Muscle layer of duodenum (tissue), 2 donors: ENCODE measurements around the gene SUGP2.

Source experiments
- H3K27ac ChIP-seq: one replicate; pipeline ENCODE4 v1.7.0; 2013; ENCODE audit warnings: mild to moderate bottlenecking, low read length
- H3K27me3 ChIP-seq: one replicate; pipeline ENCODE4 v1.7.0; 2013; ENCODE audit warnings: low read depth, mild to moderate bottlenecking, control low read depth, low read length
- H3K36me3 ChIP-seq, 2 donors: one replicate each; pipeline ENCODE4 v1.7.0; 2013; ENCODE audit warnings: low read length in 2 of 2, control low read depth in 1 of 2, mild to moderate bottlenecking in 1 of 2; ENCODE audit not compliant: insufficient read depth in 2 of 2, control insufficient read depth in 1 of 2
- H3K4me1 ChIP-seq, 2 donors: one replicate each; pipeline ENCODE4 v1.7.0; 2013; ENCODE audit warnings: low read length in 2 of 2, mild to moderate bottlenecking in 2 of 2, control low read depth in 1 of 2, moderate library complexity in 1 of 2; ENCODE audit not compliant: insufficient read depth in 2 of 2, control insufficient read depth in 1 of 2
- H3K4me3 ChIP-seq, 2 donors: one replicate each; pipeline ENCODE4 v1.7.0; 2013; ENCODE audit warnings: low read length in 2 of 2, low read depth in 1 of 2, mild to moderate bottlenecking in 1 of 2
- H3K9me3 ChIP-seq, 2 donors: one replicate each; pipeline ENCODE4 v1.7.0; 2013; ENCODE audit warnings: low read length in 2 of 2, control low read depth in 1 of 2, mild to moderate bottlenecking in 1 of 2; ENCODE audit not compliant: control insufficient read depth in 1 of 2
- donor health status: healthy.

The SUGP2 gene

GRCh38 chr19:18998276-18998675, 35.0 kb downstream of the SUGP2 start:
- Histone ChIP-seq H3K27ac (no peak overlapping the region), H3K27me3 (no peaks in the 10 kb centered on the region), H3K4me1 (peaks cover 0 to 7% of the 10 kb centered on the region in 2 donors), H3K9me3 (no peaks in the 10 kb centered on the region), H3K36me3 (peaks cover 38 to 57% of the 10 kb centered on the region in 2 donors), H3K4me3 (no peak overlapping the region)

DNA sequence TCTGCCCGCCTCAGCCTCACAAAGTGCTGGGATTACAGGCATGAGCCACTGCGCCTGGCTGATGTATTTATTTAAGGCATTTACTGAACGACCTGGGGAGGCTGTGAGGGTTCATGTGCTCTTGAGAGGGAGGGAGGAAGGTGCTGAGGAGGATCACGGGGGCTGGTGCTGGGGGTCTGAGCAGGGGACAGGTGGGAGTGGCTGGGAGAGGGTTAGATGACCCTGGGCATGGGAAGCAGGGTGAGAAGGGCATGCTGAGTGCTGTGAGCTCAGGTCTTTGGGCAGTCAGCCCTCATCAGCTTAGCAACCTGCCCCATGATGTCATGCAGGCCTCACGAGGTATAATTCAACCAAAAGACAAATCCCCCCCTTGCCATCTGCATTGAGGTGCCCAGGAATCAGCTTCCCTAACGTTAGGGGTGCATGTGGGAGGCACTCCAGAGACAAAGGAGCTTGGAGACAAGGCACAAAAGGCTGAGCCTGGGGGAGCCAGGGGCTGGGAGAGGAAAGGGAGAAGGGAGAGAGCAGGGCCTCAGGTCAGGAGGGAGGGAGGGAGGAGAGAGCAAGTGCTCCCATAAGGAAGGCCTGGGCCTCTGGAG, 36.4 kb downstream of the SUGP2 start:
- Histone ChIP-seq H3K4me1 (peaks cover 0 to 7% of the 10 kb centered on the region in 2 donors), H3K27ac (no peak overlapping the region), H3K9me3 (no peaks in the 10 kb centered on the region), H3K36me3 (peaks cover 41 to 61% of the 10 kb centered on the region in 2 donors), H3K27me3 (no peaks in the 10 kb centered on the region), H3K4me3 (no peak overlapping the region)

- Histone ChIP-seq H3K36me3 (peaks cover 38 to 57% of the 10 kb centered on the region in 2 donors), H3K27ac (no peak overlapping the region), H3K4me3 (no peak overlapping the region)
These were observed 37.0 kb downstream of the SUGP2 start for GRCh38 chr19:18996351-18996750.

DNA sequence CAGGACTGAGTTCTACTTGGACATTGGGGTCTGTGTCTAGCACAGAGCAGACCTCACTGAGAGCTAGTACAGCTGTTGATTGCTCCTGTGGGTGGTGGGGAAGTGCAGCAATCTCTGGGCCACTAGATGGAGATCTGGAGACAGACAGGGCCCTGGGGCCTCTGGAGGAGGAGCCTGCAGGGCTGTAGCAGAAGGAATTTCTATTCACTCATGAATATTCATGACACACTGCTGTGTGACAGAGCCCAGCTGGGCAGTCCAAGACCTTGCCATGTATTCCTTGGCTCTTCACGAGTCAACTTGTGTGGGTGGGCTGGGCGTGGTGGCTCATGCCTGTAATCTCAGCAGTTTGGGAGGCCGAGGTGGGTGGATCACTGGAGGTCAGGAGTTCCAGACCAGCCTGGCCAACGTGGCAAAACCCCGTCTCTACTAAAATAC, 37.5 kb downstream of the SUGP2 start:
- H3K27ac ChIP-seq, result no peak overlapping the region
- peaks cover 34 to 57% of the 10 kb centered on the region in 2 donors for H3K36me3 ChIP-seq
- peaks cover 0 to 7% of the 10 kb centered on the region in 2 donors for H3K4me1 ChIP-seq
- H3K9me3 ChIP-seq, result no peaks in the 10 kb centered on the region
- H3K27me3 ChIP-seq, result no peaks in the 10 kb centered on the region
- H3K4me3 ChIP-seq, result no peak overlapping the region

More at GRCh38 chr19:18996351-18996750, 37.0 kb downstream of the SUGP2 start:
- Histone ChIP-seq H3K27me3 (no peaks in the 10 kb centered on the region), H3K4me1 (peaks cover 0 to 7% of the 10 kb centered on the region in 2 donors), H3K9me3 (no peaks in the 10 kb centered on the region)

GRCh38 chr19:18993115-18993514, 40.2 kb downstream of the SUGP2 start:
- no peak overlapping the region for H3K27ac ChIP-seq
- peaks cover 0 to 7% of the 10 kb centered on the region in 2 donors for H3K4me1 ChIP-seq
- H3K27me3 ChIP-seq, result no peaks in the 10 kb centered on the region
- no peak overlapping the region for H3K4me3 ChIP-seq
- H3K9me3 ChIP-seq, result no peaks in the 10 kb centered on the region
- peaks cover 25 to 36% of the 10 kb centered on the region in 2 donors for H3K36me3 ChIP-seq

DNA sequence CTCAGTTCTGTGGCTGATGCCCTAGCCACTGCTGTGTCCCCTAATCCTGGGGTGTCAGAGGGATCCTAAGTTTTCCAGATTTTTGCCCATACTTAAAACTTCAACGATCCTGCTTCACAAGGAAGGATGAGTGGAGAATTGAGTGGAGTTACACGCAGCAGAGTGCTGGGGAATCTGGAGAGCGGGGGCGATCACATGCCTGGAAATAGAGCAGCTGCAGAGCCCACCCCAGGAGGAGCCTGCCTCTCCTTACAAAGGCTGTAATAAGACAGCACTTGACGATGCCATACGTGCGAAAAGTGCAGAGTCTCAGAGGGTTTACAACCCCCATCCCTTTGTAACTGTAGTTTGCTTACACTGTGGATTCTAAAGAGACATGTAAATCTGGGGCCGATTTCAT, 40.6 kb downstream of the SUGP2 start:
- Histone ChIP-seq H3K4me1 (peaks cover 0 to 7% of the 10 kb centered on the region in 2 donors), H3K9me3 (no peaks in the 10 kb centered on the region), H3K36me3 (peaks cover 22 to 36% of the 10 kb centered on the region in 2 donors), H3K4me3 (no peak overlapping the region), H3K27ac (no peak overlapping the region), H3K27me3 (no peaks in the 10 kb centered on the region)

DNA sequence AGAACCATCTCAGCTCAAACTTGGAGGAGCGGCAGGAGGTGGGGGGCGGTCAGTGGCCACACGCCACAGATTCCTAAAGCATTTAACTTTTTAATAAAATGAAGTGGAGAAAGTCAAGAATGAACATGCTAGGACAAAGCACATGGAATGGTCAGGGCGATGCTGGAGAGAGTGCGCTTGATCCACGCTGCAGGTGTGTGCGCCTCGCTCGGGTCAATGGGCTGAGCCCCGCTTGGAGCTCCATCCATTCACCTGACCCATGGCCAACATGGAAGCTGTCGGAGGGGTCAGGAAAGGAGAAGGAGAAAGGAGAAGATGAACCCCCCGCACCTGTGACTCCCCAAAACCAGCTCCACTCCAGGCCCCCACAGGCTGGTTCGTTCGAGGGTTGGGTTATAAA, 41.8 kb downstream of the SUGP2 start:
- Histone ChIP-seq H3K4me3 (no peak overlapping the region), H3K27ac (no peak overlapping the region), H3K4me1 (peaks cover 0 to 7% of the 10 kb centered on the region in 2 donors), H3K27me3 (no peaks in the 10 kb centered on the region), H3K9me3 (no peaks in the 10 kb centered on the region), H3K36me3 (peaks cover 22 to 36% of the 10 kb centered on the region in 2 donors)

GRCh38 chr19:18991006-18991405, 42.3 kb downstream of the SUGP2 start:
- H3K27ac ChIP-seq, result no peak overlapping the region
- H3K4me1 ChIP-seq, result peaks cover 0 to 8% of the 10 kb centered on the region in 2 donors
- H3K4me3 ChIP-seq, result no peak overlapping the region
- H3K9me3 ChIP-seq, result no peaks in the 10 kb centered on the region
- peaks cover 22 to 34% of the 10 kb centered on the region in 2 donors for H3K36me3 ChIP-seq
- H3K27me3 ChIP-seq, result no peaks in the 10 kb centered on the region

DNA sequence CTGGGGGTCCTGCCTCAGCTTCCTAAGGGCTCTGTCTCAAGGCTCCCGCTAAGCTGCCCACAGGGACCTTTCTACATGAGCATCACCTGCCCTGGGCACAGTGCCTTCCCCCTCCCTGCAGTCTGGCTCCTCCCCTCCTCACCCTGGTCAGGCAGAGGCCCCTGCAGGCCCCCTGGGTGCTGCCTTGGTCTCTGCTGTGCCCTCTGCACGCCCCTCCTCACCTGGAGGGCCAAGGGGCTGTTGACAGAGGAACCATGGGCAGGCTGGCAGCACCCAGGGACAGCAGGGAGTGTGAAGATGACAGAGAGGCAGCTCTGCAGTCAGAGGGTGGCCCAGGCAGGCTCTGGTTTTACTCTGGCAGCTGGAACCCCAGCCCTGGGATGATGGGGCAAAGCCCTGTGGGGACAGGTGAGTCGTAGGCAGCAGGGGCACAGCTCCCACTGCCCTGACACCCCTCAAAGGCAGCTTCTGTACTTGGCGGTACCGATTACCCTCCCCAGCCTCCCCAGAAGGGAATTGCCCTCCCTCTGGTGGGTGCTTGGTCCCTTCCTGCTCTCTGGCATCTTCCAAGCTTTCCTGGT, 43.1 kb downstream of the SUGP2 start:
- Histone ChIP-seq H3K4me3 (no peak overlapping the region), H3K27ac (no peak overlapping the region), H3K36me3 (peaks cover 22 to 28% of the 10 kb centered on the region in 2 donors), H3K9me3 (no peaks in the 10 kb centered on the region), H3K27me3 (no peaks in the 10 kb centered on the region), H3K4me1 (peaks cover 0 to 11% of the 10 kb centered on the region in 2 donors)

DNA sequence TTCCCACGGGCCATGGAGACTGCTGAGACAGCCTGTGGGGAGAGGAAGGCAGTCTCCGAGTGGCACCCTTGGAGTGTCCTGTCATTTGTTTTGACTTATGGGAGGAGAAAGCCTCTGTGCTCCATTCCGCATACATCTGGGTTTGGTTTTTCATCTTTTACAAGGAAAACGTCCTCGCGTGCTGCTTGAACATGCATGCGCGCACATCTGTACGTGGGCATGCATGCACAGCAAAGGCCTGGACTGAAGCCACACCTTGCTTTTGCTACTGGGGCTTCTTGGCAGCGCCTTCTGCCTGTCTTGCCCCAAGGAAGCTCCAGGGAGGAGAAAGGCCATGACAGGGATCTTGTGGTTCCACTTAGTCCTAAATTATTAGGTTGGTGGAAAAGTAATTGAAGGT, 44.0 kb downstream of the SUGP2 start:
- no peak overlapping the region for H3K27ac ChIP-seq
- H3K36me3 ChIP-seq, result peaks cover 18 to 19% of the 10 kb centered on the region in 2 donors
- H3K27me3 ChIP-seq, result no peaks in the 10 kb centered on the region
- H3K9me3 ChIP-seq, result no peaks in the 10 kb centered on the region
- peaks cover 0 to 9% of the 10 kb centered on the region in 2 donors for H3K4me1 ChIP-seq
- no peak overlapping the region for H3K4me3 ChIP-seq

GRCh38 chr19:18987456-18987855, 45.9 kb downstream of the SUGP2 start:
- Histone ChIP-seq H3K4me1 (peaks cover 0 to 9% of the 10 kb centered on the region in 2 donors), H3K27ac (no peak overlapping the region), H3K27me3 (no peaks in the 10 kb centered on the region), H3K4me3 (no peak overlapping the region), H3K36me3 (peaks cover 0 to under 1% of the 10 kb centered on the region in 2 donors), H3K9me3 (no peaks in the 10 kb centered on the region)
